ENCODE data around the gene CERS2. TPM values are rescaled to one million over a fixed set of nuclear protein-coding genes. Genes with fewer than 3 reads are reported as not detected.
A peak's percentile ranks its signal among the peaks of the same experiment; 100 is the strongest.

CERS2 gene
- total RNA-seq, 2 experiments from 2014 or later, result 130 to 135 TPM

DNA sequence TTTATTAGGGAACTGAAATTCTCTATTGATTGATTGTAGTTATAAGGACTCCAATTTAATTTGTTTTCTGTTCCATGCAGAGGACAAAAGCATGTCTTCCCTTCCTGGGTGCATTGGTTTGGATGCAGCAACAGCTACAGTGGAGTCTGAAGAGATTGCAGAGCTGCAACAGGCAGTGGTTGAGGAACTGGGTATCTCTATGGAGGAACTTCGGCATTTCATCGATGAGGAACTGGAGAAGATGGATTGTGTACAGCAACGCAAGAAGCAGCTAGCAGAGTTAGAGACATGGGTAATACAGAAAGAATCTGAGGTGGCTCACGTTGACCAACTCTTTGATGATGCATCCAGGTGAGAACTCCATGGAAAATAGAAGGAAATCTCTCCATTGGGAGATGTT is 47.0 kb downstream of the CERS2 start:
- Mint-ChIP-seq H3K36me3 (ENCODE audit: low read depth) (peaks cover 44% of the 10 kb centered on the region), H3K27me3 (ENCODE audit: low read depth) (no peaks in the 10 kb centered on the region), H3K4me1 (ENCODE audit: low read depth) (peaks cover 19% of the 10 kb centered on the region), H3K4me3 (peak overlapping the region; percentile 96), H3K27ac (no peak overlapping the region), H3K9me3 (peaks cover 5% of the 10 kb centered on the region)
- intact Hi-C loops (cut with micrococcal nuclease), result loop anchor here (5.0 kb wide), 1 partner anchor 130 kb away; the partner anchor contains the start of gene CDC42SE1
- no peak for DNase-seq
- CTCF ChIA-PET, result interaction anchor here (0.6 kb wide), 1 partner anchor 11 kb away, joined by 3 read pairs; no protein-coding TSS in a partner anchor

DNA sequence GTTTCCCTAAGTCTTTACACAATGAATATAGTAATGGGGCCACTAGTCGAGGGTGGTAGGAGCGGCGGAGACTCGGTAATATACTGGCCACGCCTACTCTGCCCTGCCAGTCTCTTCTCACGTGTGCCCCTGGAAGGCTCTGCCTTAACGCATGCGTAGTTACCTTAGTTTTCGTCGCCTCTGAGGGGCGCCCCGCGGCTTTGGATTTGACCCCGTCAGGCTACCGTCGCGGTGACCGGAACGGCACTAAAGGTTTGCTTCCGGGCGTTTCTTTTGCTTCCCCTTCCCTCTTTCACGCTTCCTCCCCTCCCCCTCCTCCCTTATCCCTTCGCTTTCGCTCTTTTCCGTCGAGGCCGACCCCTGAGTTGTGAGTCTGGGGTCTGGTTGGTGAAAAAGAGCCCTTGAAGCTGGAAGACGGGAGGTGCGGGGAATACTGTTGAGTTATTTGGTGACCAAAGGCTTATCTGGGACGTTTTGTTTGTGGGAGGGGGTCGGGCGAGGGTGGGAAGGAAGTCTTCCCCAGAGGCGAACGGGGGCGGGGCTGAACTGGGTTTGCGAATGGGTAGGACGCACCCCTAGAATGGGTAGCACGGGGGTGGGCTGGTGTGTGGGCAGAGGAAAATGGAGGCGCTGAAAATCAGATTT is 48.4 kb downstream of the CERS2 start, which contains the start of gene SETDB1:
SETDB1 (plus strand) TSS at position 267 of the 645 bp plus-strand sequence. CDS start 1,352 bp downstream, outside the sequence.
- no peaks in the 10 kb centered on the region for H3K27me3 Mint-ChIP-seq (ENCODE audit: low read depth)
- H3K4me1 Mint-ChIP-seq (ENCODE audit: low read depth), result peaks cover 25% of the 10 kb centered on the region
- peak; percentile 97 for DNase-seq
- H3K27ac Mint-ChIP-seq, result peak within 1 kb of the TSS; percentile 96
- H3K36me3 Mint-ChIP-seq (ENCODE audit: low read depth), result peaks cover 33% of the 10 kb centered on the region
- peaks cover 1% of the 10 kb centered on the region for H3K9me3 Mint-ChIP-seq
- intact Hi-C loops (cut with micrococcal nuclease), result loop anchor here (1.0 to 5.0 kb wide), 5 partner anchors 51 to 229 kb away; partner anchors contain the start of genes CDC42SE1, CTSS, GOLPH3L and PRUNE1
- H3K4me3 Mint-ChIP-seq, result peak within 1 kb of the TSS; percentile 96
- CTCF ChIA-PET, result interaction anchor here (0.6 kb wide), 1 partner anchor 226 kb away, joined by 3 read pairs; no protein-coding TSS in a partner anchor

DNA sequence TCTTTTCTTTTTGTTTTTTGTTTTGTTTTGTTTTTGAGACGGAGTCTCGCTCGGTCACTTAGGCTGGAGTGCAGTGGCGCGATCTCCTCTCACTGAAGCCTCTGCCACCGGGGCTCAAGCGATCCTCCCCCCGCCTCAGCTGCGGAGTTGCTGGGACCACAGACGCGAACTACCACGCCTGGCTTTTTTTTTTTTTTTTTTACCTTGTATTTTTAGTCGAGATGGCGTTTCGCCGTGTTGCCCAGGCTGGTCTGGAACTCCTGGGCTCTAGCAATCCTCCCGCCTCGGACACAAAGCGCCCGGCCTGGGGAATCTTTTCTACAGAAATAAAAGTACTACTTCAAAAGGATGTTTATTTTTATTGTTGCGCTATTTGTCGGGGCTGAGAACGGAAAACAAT is 49.6 kb downstream of the CERS2 start:
- Mint-ChIP-seq H3K36me3 (ENCODE audit: low read depth) (peaks cover 24% of the 10 kb centered on the region), H3K4me1 (ENCODE audit: low read depth) (peaks cover 25% of the 10 kb centered on the region), H3K9me3 (no peaks in the 10 kb centered on the region), H3K27ac (no peak overlapping the region), H3K4me3 (peak overlapping the region; percentile 96), H3K27me3 (ENCODE audit: low read depth) (no peaks in the 10 kb centered on the region)
- no peak for DNase-seq
- CTCF ChIA-PET, result no interaction called here
- intact Hi-C loops (cut with micrococcal nuclease), result loop anchor here (5.0 kb wide), 1 partner anchor 132 kb away; the partner anchor contains the start of gene CDC42SE1

DNA sequence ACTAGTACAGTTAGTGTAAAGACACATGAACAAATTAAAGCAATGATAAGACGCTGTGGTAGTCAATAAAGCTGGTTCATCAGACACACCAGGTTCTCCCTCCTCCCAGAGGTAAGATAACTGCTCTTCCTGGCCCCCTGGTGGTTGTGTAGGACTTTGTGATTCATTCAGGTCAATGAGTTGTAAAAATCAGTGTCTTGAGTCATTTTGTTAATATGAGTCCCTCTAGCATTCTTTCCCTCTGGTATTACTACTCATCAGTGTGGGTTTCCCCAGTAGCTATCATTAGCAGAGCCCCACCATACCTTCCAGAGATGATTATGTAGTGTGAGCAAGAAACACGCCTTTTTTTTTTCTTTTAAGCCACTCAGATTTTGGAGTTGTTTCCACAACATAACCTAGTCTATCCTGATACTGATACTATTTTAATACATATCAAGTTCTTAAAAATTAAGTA is 52.1 kb downstream of the CERS2 start:
- CTCF ChIA-PET, result interaction anchor here (0.5 to 1.8 kb wide), 31 partner anchors 11 to 707 kb away, joined by 3 to 7 read pairs (median 3); partner anchors contain the start of genes CTXND2 and GOLPH3L

DNA sequence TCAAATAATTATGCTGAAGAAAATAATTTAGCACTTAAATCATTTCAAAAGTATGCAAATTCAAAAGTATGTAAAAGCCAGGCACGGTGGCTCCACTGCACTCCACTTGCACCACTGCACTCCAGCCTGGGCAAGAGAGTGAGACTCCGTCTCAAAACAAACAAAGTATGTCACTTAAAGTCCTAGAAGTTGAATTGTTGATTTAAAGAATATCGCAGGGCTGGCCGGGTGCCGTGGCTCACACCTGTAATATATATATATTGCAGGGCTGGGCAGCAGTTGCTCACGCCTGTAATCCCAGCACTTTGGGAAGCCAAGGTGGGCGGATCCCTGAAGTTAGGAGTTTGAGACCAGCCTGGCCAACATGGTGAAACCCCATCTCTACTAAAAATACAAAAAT is 57.2 kb downstream of the CERS2 start:
- Mint-ChIP-seq H3K27me3 (ENCODE audit: low read depth) (no peaks in the 10 kb centered on the region), H3K27ac (no peak overlapping the region), H3K4me1 (ENCODE audit: low read depth) (peaks cover 5% of the 10 kb centered on the region), H3K9me3 (no peaks in the 10 kb centered on the region), H3K4me3 (no peak overlapping the region), H3K36me3 (ENCODE audit: low read depth) (no peaks in the 10 kb centered on the region)
- DNase-seq, result no peak
- CTCF ChIA-PET, result no interaction called here
- intact Hi-C loops (cut with micrococcal nuclease), result no loop called here

More for the DNA sequence above, 52.1 kb downstream of the CERS2 start:
- H3K9me3 Mint-ChIP-seq, result no peaks in the 10 kb centered on the region
- H3K4me3 Mint-ChIP-seq, result no peak overlapping the region
- H3K27ac Mint-ChIP-seq, result peak overlapping the region; percentile 61
- H3K4me1 Mint-ChIP-seq (ENCODE audit: low read depth), result peaks cover 18% of the 10 kb centered on the region
- H3K27me3 Mint-ChIP-seq (ENCODE audit: low read depth), result no peaks in the 10 kb centered on the region
- peaks cover 4% of the 10 kb centered on the region for H3K36me3 Mint-ChIP-seq (ENCODE audit: low read depth)
- peak; percentile 95 for DNase-seq
- intact Hi-C loops (cut with micrococcal nuclease), result loop anchor here (1.0 to 2.0 kb wide), 11 partner anchors 32 to 389 kb away; partner anchors contain the start of genes ARNT, CTSS, ENSA and GOLPH3L

Other genes with a start within 250 kb of the CERS2 start
- gene CTSS, start 209.1 kb downstream of the CERS2 start, total RNA-seq, result 10 to 100 TPM; 37.0 to 37.7 TPM
- gene CTSK, start 166.6 kb downstream of the CERS2 start, total RNA-seq, result under 1 TPM; 0.84 to 0.95 TPM
- 10 to 100 TPM; 28.8 to 28.9 TPM for gene ARNT, start 98.2 kb downstream of the CERS2 start, total RNA-seq
- not detected for gene CTXND2, start 87.7 kb downstream of the CERS2 start, total RNA-seq
- 10 to 100 TPM; 40.4 to 44.7 TPM for gene SETDB1, start 48.5 kb downstream of the CERS2 start, total RNA-seq
- not detected for gene ANXA9, start 7.5 kb upstream of the CERS2 start, total RNA-seq
- gene MINDY1, start 32.1 kb upstream of the CERS2 start, total RNA-seq, result 10 to 100 TPM; 14.6 to 15.1 TPM
- gene PRUNE1, start 33.6 kb upstream of the CERS2 start, total RNA-seq, result 10 to 100 TPM; 13.3 to 15.9 TPM
- 1 to 10 TPM; 1.1 to 1.3 TPM for gene BNIPL, start 61.8 kb upstream of the CERS2 start, total RNA-seq
- gene C1orf56, start 72.9 kb upstream of the CERS2 start, total RNA-seq, result under 1 TPM; 0.49 to 0.57 TPM
- gene CDC42SE1, start 84.8 kb upstream of the CERS2 start, total RNA-seq, result 10 to 100 TPM; 98.1 to 99.0 TPM
- 1 to 10 TPM; 3.3 to 3.6 TPM for gene MLLT11, start 85.6 kb upstream of the CERS2 start, total RNA-seq
- 10 to 100 TPM; 16.1 to 16.2 TPM for gene GABPB2, start 95.9 kb upstream of the CERS2 start, total RNA-seq
- gene SEMA6C, start 171.8 kb upstream of the CERS2 start, total RNA-seq, result 1 to 10 TPM; 1.5 to 1.6 TPM
- 10 to 100 TPM in 1 of 2 experiments, 1 to 10 TPM in 1; 9.6 to 10.5 TPM for gene TNFAIP8L2, start 181.8 kb upstream of the CERS2 start, total RNA-seq
- gene LYSMD1, start 191.1 kb upstream of the CERS2 start, total RNA-seq, result 1 to 10 TPM; 4.5 to 4.8 TPM
- 10 to 100 TPM; 60.5 to 64.2 TPM for gene SCNM1, start 191.3 kb upstream of the CERS2 start, total RNA-seq
- gene TMOD4, start 201.1 kb upstream of the CERS2 start, total RNA-seq, result 1 to 10 TPM in 1 of 2 experiments, under 1 TPM in 1; 0.98 to 1.1 TPM
- 10 to 100 TPM; 49.8 to 56.9 TPM for gene VPS72, start 215.4 kb upstream of the CERS2 start, total RNA-seq
- gene PIP5K1A, start 223.7 kb upstream of the CERS2 start, total RNA-seq, result 10 to 100 TPM; 72.6 to 82.5 TPM